CD4-positive, alpha-beta T cell (primary cell): Measurements from ENCODE around the gene SHISA6. TPM values are rescaled to one million over a fixed set of nuclear protein-coding genes. Genes with fewer than 3 reads are reported as not detected.

Experiments
- ATAC-seq: fragments of 200-7000 bp; cut with Tn5 transposase; one replicate; pipeline ENCODE4 v1.10.0; 2022; ENCODE audit warnings: mild to moderate bottlenecking; ENCODE audit not compliant: poor library complexity
- CTCF ChIA-PET: fragments of 350-600 bp; sonication (Branson Sonifier 250); formaldehyde crosslinking; loops from one replicate; lab custom pipeline; 2021; ENCODE audit warnings: antibody characterized with exemption, inconsistent platforms; lab: Charles Lee
- POLR2A ChIA-PET: fragments of 350-600 bp; sonication (Branson Sonifier 250); formaldehyde crosslinking; loops from one replicate; lab custom pipeline; 2021; ENCODE audit warnings: antibody characterized with exemption, inconsistent platforms; lab: Charles Lee
- DNase-seq, 14 experiments: peaks; one replicate each; pipeline ENCODE4 v3.0.0-alpha.2; 2013 to 2020; ENCODE audit warnings: mixed read lengths in 2 of 14
- H3K27ac ChIP-seq, 2 donors: one replicate each; pipeline versions ENCODE4 v1.5.1 to v1.7.0; 2013; ENCODE audit warnings: low read length in 2 of 2, low read depth in 1 of 2, mild to moderate bottlenecking in 1 of 2
- H3K27me3 ChIP-seq, 2 experiments: 1 replicate in 1 of 2; 2 replicates in 1 of 2; pipeline versions ENCODE4 v1.6.1 to v1.7.0; 2013; ENCODE audit warnings: low read length in 2 of 2, control low read depth in 1 of 2, mild to moderate bottlenecking in 1 of 2, moderate library complexity in 1 of 2; ENCODE audit not compliant: insufficient read depth in 2 of 2, control insufficient read depth in 1 of 2
- H3K36me3 ChIP-seq: one replicate; pipeline ENCODE4 v1.6.1; 2013; ENCODE audit warnings: low read length, control low read depth; ENCODE audit not compliant: insufficient read depth
- H3K4me1 ChIP-seq: one replicate; pipeline ENCODE4 v1.6.1; 2013; ENCODE audit warnings: low read length, control low read depth; ENCODE audit not compliant: insufficient read depth
- H3K4me3 ChIP-seq: one replicate; pipeline ENCODE4 v1.5.1; 2013; ENCODE audit warnings: mild to moderate bottlenecking, low read length, moderate library complexity
- H3K9me3 ChIP-seq, 2 experiments: 1 replicate in 1 of 2; 2 replicates in 1 of 2; pipeline versions ENCODE4 v1.6.1 to v1.7.0; 2013; ENCODE audit warnings: low read length in 2 of 2, mild to moderate bottlenecking in 2 of 2, control low read depth in 1 of 2, moderate library complexity in 1 of 2; ENCODE audit not compliant: control insufficient read depth in 1 of 2, insufficient read depth in 1 of 2
- H3K27ac Mint-ChIP-seq: one replicate; pipeline ENCODE4 v1.8.0; 2020; ENCODE audit warnings: mixed read lengths
- H3K27me3 Mint-ChIP-seq: one replicate; pipeline ENCODE4 v1.8.0; 2021; ENCODE audit warnings: mixed read lengths
- H3K36me3 Mint-ChIP-seq: one replicate; pipeline ENCODE4 v1.8.0; 2021; ENCODE audit warnings: low read depth, mixed read lengths
- H3K4me1 Mint-ChIP-seq: one replicate; pipeline ENCODE4 v1.8.0; 2021; ENCODE audit warnings: low read depth, mixed read lengths
- H3K4me3 Mint-ChIP-seq: one replicate; pipeline ENCODE4 v1.8.0; 2020; ENCODE audit warnings: mild to moderate bottlenecking, mixed read lengths
- H3K9me3 Mint-ChIP-seq: one replicate; pipeline ENCODE4 v1.8.0; 2020; ENCODE audit warnings: mixed read lengths
- CTCF ChIP-seq: fragments of 200-600 bp; IDR thresholded peaks from one replicate; pipeline ENCODE4 v1.8.0; 2022; ENCODE audit warnings: antibody characterized with exemption, mild to moderate bottlenecking
- intact Hi-C, 2 experiments: fragments of 100-400 bp; cut with DNase I in 1 of 2; cut with micrococcal nuclease in 1 of 2; formaldehyde crosslinking; loops; one replicate each; pipeline versions ENCODE4 v1.15.1 to v1.9.0; 2023 to 2025; cut with DNase I, micrococcal nuclease
- total RNA-seq, 174 experiments: library from RNA in 2 of 174; stranded (reverse) in 2 of 174; gene quantifications; one replicate each; pipeline ENCODE4 v1.2.3 and lab custom pipeline; 2021 to 2026

SHISA6 gene
- total RNA-seq, 2 experiments from 2014 or later: not detected

GRCh38 chr17:11351479-11351878, 110.5 kb downstream of the SHISA6 start:
- intact Hi-C loops: no loop called here
- no peaks in the 10 kb centered on the region for H3K27me3 Mint-ChIP-seq
- no peak for TF ChIP-seq CTCF
- no peak for DNase-seq
- H3K27me3 ChIP-seq: no peaks in the 10 kb centered on the region
- H3K36me3 Mint-ChIP-seq: no peaks in the 10 kb centered on the region
- no peak overlapping the region for H3K27ac ChIP-seq
- H3K4me1 ChIP-seq: no peaks in the 10 kb centered on the region
- H3K4me1 Mint-ChIP-seq: no peaks in the 10 kb centered on the region
- H3K27ac Mint-ChIP-seq: no peak overlapping the region
- CTCF ChIA-PET: no interaction called here
- peaks cover 22% of the 10 kb centered on the region for H3K9me3 Mint-ChIP-seq
- POLR2A ChIA-PET: no interaction called here
- no peak overlapping the region for H3K4me3 Mint-ChIP-seq
- H3K36me3 ChIP-seq: no peaks in the 10 kb centered on the region
- H3K9me3 ChIP-seq: peaks cover 0 to 18% of the 10 kb centered on the region in 2 experiments
- H3K4me3 ChIP-seq: no peak overlapping the region
- no peak for ATAC-seq

GRCh38 chr17:11353601-11354000, 112.6 kb downstream of the SHISA6 start:
- no peak overlapping the region for H3K27ac ChIP-seq
- DNase-seq: no peak
- POLR2A ChIA-PET: no interaction called here
- peaks cover 0 to 29% of the 10 kb centered on the region in 2 experiments for H3K9me3 ChIP-seq
- no peaks in the 10 kb centered on the region for H3K36me3 ChIP-seq
- no peaks in the 10 kb centered on the region for H3K27me3 Mint-ChIP-seq
- no peak overlapping the region for H3K27ac Mint-ChIP-seq
- H3K4me3 Mint-ChIP-seq: no peak overlapping the region
- H3K36me3 Mint-ChIP-seq: no peaks in the 10 kb centered on the region
- no peak for TF ChIP-seq CTCF
- H3K4me1 ChIP-seq: no peaks in the 10 kb centered on the region
- intact Hi-C loops: no loop called here
- H3K4me1 Mint-ChIP-seq: no peaks in the 10 kb centered on the region
- peaks cover 22% of the 10 kb centered on the region for H3K9me3 Mint-ChIP-seq
- H3K4me3 ChIP-seq: no peak overlapping the region
- CTCF ChIA-PET: no interaction called here
- H3K27me3 ChIP-seq: no peaks in the 10 kb centered on the region
- ATAC-seq: no peak

- Histone ChIP-seq H3K9me3 (peaks cover 0 to 27% of the 10 kb centered on the region in 2 experiments), H3K4me3 (no peak overlapping the region), H3K27me3 (no peaks in the 10 kb centered on the region), H3K36me3 (no peaks in the 10 kb centered on the region), H3K4me1 (no peaks in the 10 kb centered on the region), H3K27ac (no peak overlapping the region)
- ChIA-PET POLR2A (no interaction called here), CTCF (no interaction called here)
- TF ChIP-seq CTCF: no peak
- intact Hi-C loops: no loop called here
- no peaks in the 10 kb centered on the region for H3K27me3 Mint-ChIP-seq
- H3K9me3 Mint-ChIP-seq: peaks cover 16% of the 10 kb centered on the region
- DNase-seq (no peak), ATAC-seq (no peak)
- no peak overlapping the region for H3K27ac Mint-ChIP-seq
- no peaks in the 10 kb centered on the region for H3K4me1 Mint-ChIP-seq
- no peak overlapping the region for H3K4me3 Mint-ChIP-seq
- H3K36me3 Mint-ChIP-seq: no peaks in the 10 kb centered on the region
Measured at GRCh38 chr17:11356371-11356770, 115.4 kb downstream of the SHISA6 start.
